H9 (cell line): ENCODE results near the gene TBC1D22A. TPM values are rescaled to one million over a fixed set of nuclear protein-coding genes. Genes with fewer than 3 reads are reported as not detected.

Experiments used
- DNase-seq: peaks from one replicate; pipeline ENCODE4 v3.0.0-alpha.2; 2017
- H2AFZ ChIP-seq: one replicate; pipeline ENCODE4 v1.6.1; 2013; ENCODE audit warnings: mild to moderate bottlenecking, low read length, control low read depth, moderate library complexity
- H2AK5ac ChIP-seq: 2 replicates; pipeline ENCODE4 v1.6.1; 2013; ENCODE audit warnings: low read length, control low read depth, mixed read lengths; ENCODE audit not compliant: insufficient read length
- H2BK120ac ChIP-seq: one replicate; pipeline ENCODE4 v1.6.1; 2013; ENCODE audit warnings: low read depth, mild to moderate bottlenecking, low read length, control low read depth, inconsistent platforms; ENCODE audit not compliant: poor library complexity, severe bottlenecking
- H2BK12ac ChIP-seq: 2 replicates; pipeline ENCODE4 v1.6.1; 2013; ENCODE audit warnings: low read length, control low read depth, mixed read lengths, low read depth; ENCODE audit not compliant: insufficient read length
- H2BK15ac ChIP-seq: 2 replicates; pipeline ENCODE4 v1.6.1; 2013; ENCODE audit warnings: low read depth, low read length, control low read depth
- H2BK20ac ChIP-seq: one replicate; pipeline ENCODE4 v1.6.1; 2013; ENCODE audit warnings: low read depth, mild to moderate bottlenecking, low read length, control low read depth, inconsistent platforms; ENCODE audit not compliant: poor library complexity, severe bottlenecking
- H2BK5ac ChIP-seq: 2 replicates; pipeline ENCODE4 v1.6.1; 2013; ENCODE audit warnings: low read length, control low read depth, mixed read lengths; ENCODE audit not compliant: insufficient read length
- H3K14ac ChIP-seq: 2 replicates; pipeline ENCODE4 v1.6.1; 2013; ENCODE audit warnings: low read length, control low read depth; ENCODE audit not compliant: insufficient read depth
- H3K18ac ChIP-seq: 2 replicates; pipeline ENCODE4 v1.6.1; 2013; ENCODE audit warnings: low read depth, mild to moderate bottlenecking, mixed read lengths, low read length, control low read depth; ENCODE audit not compliant: insufficient read length
- H3K23ac ChIP-seq: 2 replicates; pipeline ENCODE4 v1.6.1; 2013; ENCODE audit warnings: low read length, control low read depth, mixed read lengths, low read depth; ENCODE audit not compliant: insufficient read length
- H3K23me2 ChIP-seq: 2 replicates; pipeline ENCODE4 v1.6.1; 2013; ENCODE audit warnings: low read depth, mild to moderate bottlenecking, mixed read lengths, low read length, control low read depth; ENCODE audit not compliant: insufficient read length, poor library complexity, severe bottlenecking
- H3K27ac ChIP-seq: 2 replicates; pipeline ENCODE4 v1.5.1; 2013; ENCODE audit warnings: low read length, control low read depth, mixed read lengths, low read depth; ENCODE audit not compliant: insufficient read length
- H3K27me3 ChIP-seq: 2 replicates; pipeline ENCODE4 v1.6.1; 2013; ENCODE audit warnings: low read length, control low read depth, inconsistent platforms; ENCODE audit not compliant: insufficient read depth
- H3K4ac ChIP-seq: 2 replicates; pipeline ENCODE4 v1.6.1; 2013; ENCODE audit warnings: low read depth, mild to moderate bottlenecking, control low read depth, inconsistent platforms, low read length, moderate library complexity
- H3K4me1 ChIP-seq: 2 replicates; pipeline ENCODE4 v1.6.1; 2013; ENCODE audit warnings: low read length, control low read depth, inconsistent platforms; ENCODE audit not compliant: insufficient read depth
- H3K4me2 ChIP-seq: 2 replicates; pipeline ENCODE4 v1.6.1; 2013; ENCODE audit warnings: low read length, control low read depth, mixed read lengths; ENCODE audit not compliant: insufficient read length, insufficient read depth
- H3K56ac ChIP-seq: 2 replicates; pipeline ENCODE4 v1.6.1; 2013; ENCODE audit warnings: low read depth, mild to moderate bottlenecking, mixed read lengths, low read length, control low read depth; ENCODE audit not compliant: insufficient read length
- H3K79me1 ChIP-seq: 2 replicates; pipeline ENCODE4 v1.6.1; 2013; ENCODE audit warnings: low read depth, mild to moderate bottlenecking, moderate library complexity, low read length, control low read depth, inconsistent platforms; ENCODE audit not compliant: insufficient read depth, poor library complexity, severe bottlenecking
- H3K79me2 ChIP-seq: 2 replicates; pipeline ENCODE4 v1.6.1; 2013; ENCODE audit warnings: low read length, control low read depth, inconsistent platforms; ENCODE audit not compliant: insufficient read depth
- H3K9ac ChIP-seq: 2 replicates; pipeline ENCODE4 v1.6.1; 2013; ENCODE audit warnings: low read length, control low read depth, mixed read lengths; ENCODE audit not compliant: insufficient read length; ENCODE audit errors: extremely low read depth
- H3K9me3 ChIP-seq: one replicate; pipeline ENCODE4 v1.6.1; 2013; ENCODE audit warnings: low read depth, low read length, inconsistent platforms; ENCODE audit not compliant: control insufficient read depth
- H3T11ph ChIP-seq: one replicate; pipeline ENCODE4 v1.6.1; 2013; ENCODE audit warnings: mild to moderate bottlenecking, low read length, control low read depth, inconsistent platforms
- H4K20me1 ChIP-seq: one replicate; pipeline ENCODE4 v1.6.1; 2013; ENCODE audit not compliant: control insufficient read depth, insufficient read length, insufficient read depth
- H4K5ac ChIP-seq: 2 replicates; pipeline ENCODE4 v1.6.1; 2013; ENCODE audit warnings: low read depth, mild to moderate bottlenecking, mixed read lengths, low read length, control low read depth; ENCODE audit not compliant: insufficient read length
- H4K8ac ChIP-seq: replicated peaks from 2 replicates; pipeline ENCODE4 v1.6.1; 2013; ENCODE audit warnings: low read length, control low read depth, mixed read lengths, low read depth; ENCODE audit not compliant: insufficient read length
- H4K91ac ChIP-seq: 2 replicates; pipeline ENCODE4 v1.6.1; 2013; ENCODE audit warnings: low read depth, mild to moderate bottlenecking, moderate library complexity, mixed read lengths, low read length, control low read depth; ENCODE audit not compliant: insufficient read length
- H3K27ac Mint-ChIP-seq, 3 experiments: 2 replicates in 2 of 3; 3 replicates in 1 of 3; pipeline ENCODE4 v1.8.0; 2020 to 2021; ENCODE audit warnings: mixed read lengths in 3 of 3, mild to moderate bottlenecking in 1 of 3, moderate library complexity in 1 of 3
- H3K27me3 Mint-ChIP-seq: 2 replicates; pipeline ENCODE4 v1.8.0; 2021; ENCODE audit warnings: low read depth, mild to moderate bottlenecking, moderate library complexity, mixed read lengths
- H3K36me3 Mint-ChIP-seq, 3 experiments: 2 replicates in 2 of 3; 3 replicates in 1 of 3; pipeline ENCODE4 v1.8.0; 2020 to 2021; ENCODE audit warnings: low read depth in 3 of 3, mixed read lengths in 3 of 3; ENCODE audit not compliant: insufficient read depth in 1 of 3
- H3K4me1 Mint-ChIP-seq, 2 experiments: 2 replicates each; pipeline ENCODE4 v1.8.0; 2020; ENCODE audit warnings: mixed read lengths in 2 of 2
- H3K4me3 Mint-ChIP-seq, 2 experiments: 2 replicates in 1 of 2; 3 replicates in 1 of 2; pipeline ENCODE4 v1.8.0; 2020 to 2021; ENCODE audit warnings: mild to moderate bottlenecking in 2 of 2, mixed read lengths in 2 of 2, moderate library complexity in 1 of 2
- H3K9me3 Mint-ChIP-seq, 2 experiments: 2 replicates in 1 of 2; 3 replicates in 1 of 2; pipeline ENCODE4 v1.8.0; 2020; ENCODE audit warnings: mild to moderate bottlenecking in 2 of 2, mixed read lengths in 2 of 2, moderate library complexity in 1 of 2
- CTCF ChIP-seq: fragments of 200-600 bp; sonication (generic); conservative IDR thresholded peaks from 3 replicates; pipeline ENCODE4 v1.8.0; 2021; ENCODE audit warnings: antibody characterized with exemption, mild to moderate bottlenecking
- WGBS: extraction: QIAGEN DNeasy Blood & Tissue Kit; methylation state at CpG from one replicate; pipeline ENCODE4 v1.1.7; 2013; ENCODE audit warnings: missing lambda C conversion rate, low lambda C conversion rate, mixed read lengths; ENCODE audit not compliant: insufficient read length; ENCODE audit errors: extremely low coverage; 5-methylcytosine and 5-hydroxymethylcytosine counted together
- total RNA-seq: library from RNA; stranded (reverse); gene quantifications from 2 replicates; pipeline ENCODE4 v1.2.1, GENCODE V29; 2021

Gene TBC1D22A
- total RNA-seq, 1 experiment from 2014 or later, result 20.8 TPM

GRCh38 chr22:46905415-46905814 is 143.0 kb downstream of the TBC1D22A start:
- H3K27me3 Mint-ChIP-seq, result no peaks in the 10 kb centered on the region
- no peak overlapping the region for H4K5ac ChIP-seq
- H3K23me2 ChIP-seq, result no peaks in the 10 kb centered on the region
- H3K79me2 ChIP-seq, result no peaks in the 10 kb centered on the region
- no peak overlapping the region for H2BK120ac ChIP-seq
- no peak overlapping the region for H3K4ac ChIP-seq
- H2BK15ac ChIP-seq, result no peak overlapping the region
- H3K36me3 Mint-ChIP-seq, result peaks cover 0 to 2% (median 2%) of the 10 kb centered on the region in 3 experiments; a peak in 3 of 7 replicates
- no peak overlapping the region for H2BK5ac ChIP-seq
- H4K20me1 ChIP-seq, result no peaks in the 10 kb centered on the region
- no peak overlapping the region for H3K18ac ChIP-seq
- TF ChIP-seq CTCF, result no peak
- peaks cover 28 to 39% of the 10 kb centered on the region in 2 experiments for H3K4me1 Mint-ChIP-seq
- H4K8ac ChIP-seq, result no peak overlapping the region
- no peak overlapping the region for H2AFZ ChIP-seq
- DNase-seq, result no peak
- no CpG with 5 or more reads among the region's 15 CpGs for WGBS
- no peak overlapping the region for H4K91ac ChIP-seq
- H3K4me3 Mint-ChIP-seq, result no peak overlapping the region
- H3T11ph ChIP-seq, result no peak overlapping the region
- no peaks in the 10 kb centered on the region for H3K4me1 ChIP-seq
- peaks cover 3% of the 10 kb centered on the region for H3K79me1 ChIP-seq
- H3K9me3 ChIP-seq, result no peaks in the 10 kb centered on the region
- no peak overlapping the region for H2AK5ac ChIP-seq
- H3K4me2 ChIP-seq, result no peak overlapping the region
- no peak overlapping the region for H3K27ac Mint-ChIP-seq
- H3K27me3 ChIP-seq, result no peaks in the 10 kb centered on the region
- no peak overlapping the region for H3K56ac ChIP-seq
- H3K9me3 Mint-ChIP-seq, result no peaks in the 10 kb centered on the region
- H3K14ac ChIP-seq, result peak overlapping the region; percentile 33; the same call in 1 of the 2 replicates
- H3K27ac ChIP-seq, result no peak overlapping the region
- no peak overlapping the region for H3K9ac ChIP-seq
- no peak overlapping the region for H3K23ac ChIP-seq
- H2BK12ac ChIP-seq, result no peak overlapping the region
- no peak overlapping the region for H2BK20ac ChIP-seq
